Activated CD8-positive, alpha-beta memory T cell treated with anti-CD3 and anti-CD28 coated beads for 36 hours (primary cell): ENCODE measurements around the gene CYB5R4. TPM values are rescaled to one million over a fixed set of nuclear protein-coding genes. Genes with fewer than 3 reads are reported as not detected.
"Not testable (repeated sequence)": the region's sequence is repeated elsewhere in the genome, so short reads cannot be mapped to it uniquely, and the experiment has no call there.

Experiments
- CTCF ChIA-PET: fragments of 350-600 bp; sonication (Branson Sonifier 250); formaldehyde crosslinking; loops from one replicate; lab custom pipeline; 2021; ENCODE audit warnings: antibody characterized with exemption; lab: Charles Lee
- POLR2A ChIA-PET: fragments of 350-600 bp; sonication (Branson Sonifier 250); formaldehyde crosslinking; loops from one replicate; lab custom pipeline; 2021; ENCODE audit warnings: antibody characterized with exemption; lab: Charles Lee
- total RNA-seq, 2 experiments: library from RNA; stranded (reverse); gene quantifications; one replicate each; pipeline ENCODE4 v1.2.3, GENCODE V29; 2021

CYB5R4 gene
- total RNA-seq, 2 experiments from 2014 or later = 30.3 to 30.7 TPM

DNA sequence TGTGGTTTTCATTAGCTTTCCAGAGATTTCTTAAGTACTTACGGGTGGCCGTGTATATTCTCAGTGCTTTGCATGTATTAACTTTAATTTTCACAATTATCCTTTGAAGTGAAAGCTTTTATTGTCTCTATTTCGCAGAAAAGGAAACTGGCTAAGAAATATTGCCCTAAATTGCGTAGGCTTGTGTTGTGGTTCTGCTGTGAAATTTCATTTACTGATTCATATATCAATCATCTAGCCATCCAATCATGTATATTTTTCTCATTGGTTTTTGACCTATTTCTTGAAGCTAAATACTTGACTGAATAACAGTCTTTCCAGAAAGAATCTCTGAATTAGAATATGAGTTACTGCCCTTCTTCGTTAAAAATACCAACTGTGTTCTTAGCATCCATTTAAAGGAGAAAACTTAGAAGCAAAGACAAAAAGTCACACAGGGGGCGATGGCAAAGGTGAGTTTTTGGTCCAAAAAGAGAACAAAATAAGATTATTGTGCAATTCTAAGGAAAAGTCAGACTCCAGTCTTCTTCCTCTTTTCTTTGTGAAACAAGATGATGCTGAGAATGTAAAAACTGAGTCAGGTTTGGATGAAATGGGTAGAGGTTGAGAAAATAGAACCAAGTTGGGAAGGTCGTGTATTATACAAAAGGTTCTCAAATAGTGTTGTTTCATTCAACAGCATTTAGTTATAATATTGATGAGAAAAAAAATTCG lies 1.4 kb downstream of the CYB5R4 start:
- ChIA-PET POLR2A (no interaction called here), CTCF (interaction anchor here (0.9 kb wide), 1 partner anchor 359 kb away, joined by 3 read pairs; no protein-coding TSS in a partner anchor)

DNA sequence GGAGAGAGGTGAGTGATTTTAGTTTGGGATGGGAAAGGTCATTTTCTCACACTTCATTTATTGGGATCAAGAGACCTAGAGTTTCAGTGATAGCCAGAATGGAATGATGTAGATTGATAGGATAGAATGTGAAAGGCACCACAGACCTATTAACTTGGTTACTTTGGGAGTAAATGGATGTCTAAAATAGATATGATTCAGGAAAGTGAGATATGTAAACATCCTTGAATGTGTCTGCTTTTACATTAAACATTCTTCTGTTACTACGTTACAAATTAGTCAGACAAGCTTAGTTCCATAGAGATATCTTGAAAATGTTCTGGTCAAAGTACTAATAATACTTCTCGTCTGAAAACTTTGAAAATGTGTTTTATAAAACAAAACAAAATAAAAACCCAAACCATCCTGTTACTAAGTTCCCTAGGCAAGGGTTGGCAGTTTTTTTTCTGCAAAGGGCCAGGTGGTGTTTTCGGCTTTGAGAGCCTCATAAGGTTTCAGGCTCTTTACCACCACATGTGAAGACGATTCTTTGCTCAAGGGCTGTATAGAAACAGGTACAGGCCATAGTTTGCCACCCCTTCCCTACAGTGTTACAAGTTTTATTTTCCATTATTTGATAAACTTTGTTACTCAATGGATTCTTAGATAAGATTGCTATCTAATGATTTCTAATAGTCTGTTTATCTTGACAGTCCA lies 3.4 kb downstream of the CYB5R4 start:
- ChIA-PET CTCF (no interaction called here), POLR2A (no interaction called here)

DNA sequence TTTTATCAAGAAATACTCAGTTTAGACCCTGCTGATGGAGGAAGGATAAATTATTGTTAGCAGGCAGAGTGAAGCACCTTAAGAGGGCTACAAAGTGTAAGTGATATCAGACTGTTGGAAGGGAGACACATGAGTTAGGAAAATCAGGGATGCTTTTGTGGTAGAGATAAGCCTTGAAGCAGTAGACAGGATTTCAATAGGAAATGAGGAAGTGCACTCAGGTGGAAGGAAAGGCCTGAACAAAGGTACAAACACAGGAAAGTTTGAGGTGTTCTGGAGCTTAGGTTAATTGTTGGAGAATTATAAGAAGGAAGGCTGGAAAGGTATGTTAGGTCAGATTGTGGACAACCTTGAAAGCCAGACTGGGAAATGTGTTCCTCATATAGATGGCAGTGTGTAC lies 7.6 kb downstream of the CYB5R4 start:
- POLR2A ChIA-PET = no interaction called here
- CTCF ChIA-PET = no interaction called here

DNA sequence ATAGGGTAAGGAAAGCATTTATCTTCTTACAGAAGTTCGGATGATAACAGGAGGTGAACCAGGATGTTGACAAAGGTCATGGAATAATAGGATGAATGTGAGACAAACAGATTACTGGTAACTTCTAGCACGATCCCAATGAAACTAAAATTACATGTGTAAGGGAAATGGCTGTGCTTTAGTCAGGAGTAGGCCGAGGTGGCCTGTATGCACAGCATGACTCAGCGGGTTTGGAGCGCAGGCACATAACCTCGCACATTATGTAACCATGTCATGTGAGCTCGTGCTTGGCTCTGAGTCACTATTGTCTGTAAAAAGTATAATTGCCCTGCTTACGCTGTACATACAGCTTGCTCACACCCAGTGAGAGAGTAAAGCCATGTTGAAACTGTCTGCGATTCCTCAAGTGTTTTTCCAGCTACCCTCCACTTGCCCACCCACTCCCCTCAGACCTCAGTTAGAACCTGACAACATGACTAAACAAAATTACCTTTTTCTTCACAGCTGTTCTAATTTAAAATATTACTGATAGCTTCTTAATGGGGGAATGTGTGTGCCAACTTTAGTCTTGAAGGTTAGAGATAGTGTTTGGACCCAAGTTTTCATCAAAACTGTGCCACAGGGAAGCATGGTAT lies 8.2 kb downstream of the CYB5R4 start:
- ChIA-PET CTCF (no interaction called here), POLR2A (no interaction called here)

DNA sequence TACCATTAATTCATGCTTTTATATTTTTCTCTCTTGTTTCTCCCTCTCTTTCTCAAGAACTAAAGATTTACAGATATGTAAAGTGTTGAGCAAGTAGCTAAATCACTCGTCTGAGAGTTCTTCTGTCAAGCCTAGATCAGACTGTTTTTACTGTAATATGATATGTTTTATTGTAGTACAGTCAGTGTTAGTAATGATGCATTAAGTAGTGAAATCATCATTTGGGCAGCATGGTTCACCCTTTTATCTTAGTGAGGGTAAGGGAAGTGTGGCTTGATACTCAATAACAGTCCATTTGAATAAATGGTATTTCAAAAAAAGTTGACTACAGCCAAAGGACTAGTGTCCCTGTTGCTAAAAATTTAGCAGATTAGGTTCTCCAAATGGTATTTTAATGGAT lies 9.2 kb downstream of the CYB5R4 start:
- POLR2A ChIA-PET = no interaction called here
- CTCF ChIA-PET = no interaction called here

DNA sequence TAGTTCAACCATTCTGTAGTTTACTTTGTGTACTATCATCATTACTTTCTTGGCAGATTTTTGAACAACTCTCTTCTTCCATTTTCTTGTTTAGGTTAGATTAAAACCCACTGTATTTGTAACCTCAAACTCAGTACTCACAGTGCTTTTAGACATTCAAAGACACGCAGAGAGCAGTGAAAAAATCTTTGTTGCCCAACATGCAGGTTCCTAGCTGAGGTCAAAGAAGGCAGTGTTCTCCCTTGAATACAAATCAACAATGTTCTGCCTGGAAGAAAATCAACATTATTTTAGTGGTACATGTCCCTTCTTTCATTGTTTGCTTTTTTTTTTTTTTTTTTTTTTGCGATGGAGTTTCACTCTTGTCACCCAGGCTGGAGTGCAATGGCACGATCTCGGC lies 11.2 kb downstream of the CYB5R4 start:
- ChIA-PET POLR2A (no interaction called here), CTCF (no interaction called here)

GRCh38 chr6:83872386-83873118 lies 13.1 kb downstream of the CYB5R4 start:
- ChIA-PET CTCF (no interaction called here), POLR2A (no interaction called here)

DNA sequence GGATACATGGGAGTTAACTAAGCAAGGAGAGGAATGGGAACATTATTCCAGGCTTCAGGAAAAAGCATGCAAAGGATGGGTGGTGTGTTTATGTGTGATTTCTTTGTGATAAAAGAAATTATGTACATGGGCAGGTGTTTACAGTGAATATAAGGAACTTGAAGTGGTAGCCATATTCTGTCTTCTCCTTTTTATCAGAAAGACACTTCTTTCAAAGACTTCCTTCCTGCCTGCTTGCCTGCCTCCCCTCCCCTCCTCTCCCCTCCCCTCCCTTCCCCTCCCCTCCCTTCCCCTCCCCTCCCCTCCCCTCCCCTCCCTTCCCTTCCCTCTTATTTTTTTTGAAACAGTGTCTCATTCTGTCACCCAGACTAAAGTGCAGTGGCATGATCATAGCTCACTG lies 14.4 kb downstream of the CYB5R4 start:
- POLR2A ChIA-PET = no interaction called here

GRCh38 chr6:83875843-83876242 lies 16.4 kb downstream of the CYB5R4 start:
- POLR2A ChIA-PET = no interaction called here
- CTCF ChIA-PET = no interaction called here

More for the DNA sequence above, 14.4 kb downstream of the CYB5R4 start:
- CTCF ChIA-PET = no interaction called here

GRCh38 chr6:83878902-83879644 lies 19.6 kb downstream of the CYB5R4 start:
- ChIA-PET POLR2A (no interaction called here), CTCF (no interaction called here)

DNA sequence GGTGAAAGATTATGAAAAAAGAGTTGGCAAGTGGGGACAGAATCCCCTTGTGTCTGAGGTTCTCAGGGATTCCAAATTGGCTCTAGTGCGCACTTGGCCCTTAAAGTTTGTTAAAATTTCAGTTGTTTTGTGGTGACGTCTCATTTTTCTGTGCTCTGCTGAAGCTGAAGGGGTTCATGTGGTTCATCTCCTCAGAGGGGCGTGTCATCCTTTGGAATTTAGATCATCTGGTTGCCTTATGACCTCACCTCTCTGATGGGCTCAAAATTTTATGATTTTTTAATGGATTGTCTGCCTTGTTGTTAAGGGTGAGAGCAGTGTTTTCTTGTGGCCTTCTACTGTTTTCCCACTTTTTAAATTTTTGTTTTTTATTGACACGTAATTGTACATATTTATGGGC lies 20.3 kb downstream of the CYB5R4 start:
- POLR2A ChIA-PET = no interaction called here

GRCh38 chr6:83883240-83883639 lies 23.8 kb downstream of the CYB5R4 start:
- POLR2A ChIA-PET = no interaction called here
- CTCF ChIA-PET = interaction anchor here (0.6 kb wide), 1 partner anchor 114 kb away, joined by 4 read pairs; no protein-coding TSS in a partner anchor

More for the DNA sequence above, 20.3 kb downstream of the CYB5R4 start:
- CTCF ChIA-PET = no interaction called here

DNA sequence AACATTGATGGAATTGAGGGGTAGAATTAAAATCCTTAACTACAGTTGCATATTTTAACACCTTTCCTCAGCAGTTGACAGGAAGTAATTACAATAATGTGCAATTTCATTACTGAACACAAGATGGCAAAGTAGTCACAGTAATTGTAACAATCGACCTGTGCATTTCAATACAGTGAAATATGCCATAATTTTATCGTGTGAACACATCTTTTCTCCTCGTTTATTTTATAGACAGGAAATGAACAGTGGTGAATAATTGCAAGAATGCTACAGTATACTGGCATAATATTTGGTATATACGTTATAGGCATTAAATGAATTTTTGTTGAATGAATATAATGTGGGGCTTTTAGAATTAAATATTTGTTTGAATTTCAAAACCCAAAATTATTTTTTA lies 25.0 kb downstream of the CYB5R4 start:
- ChIA-PET POLR2A (no interaction called here), CTCF (no interaction called here)

DNA sequence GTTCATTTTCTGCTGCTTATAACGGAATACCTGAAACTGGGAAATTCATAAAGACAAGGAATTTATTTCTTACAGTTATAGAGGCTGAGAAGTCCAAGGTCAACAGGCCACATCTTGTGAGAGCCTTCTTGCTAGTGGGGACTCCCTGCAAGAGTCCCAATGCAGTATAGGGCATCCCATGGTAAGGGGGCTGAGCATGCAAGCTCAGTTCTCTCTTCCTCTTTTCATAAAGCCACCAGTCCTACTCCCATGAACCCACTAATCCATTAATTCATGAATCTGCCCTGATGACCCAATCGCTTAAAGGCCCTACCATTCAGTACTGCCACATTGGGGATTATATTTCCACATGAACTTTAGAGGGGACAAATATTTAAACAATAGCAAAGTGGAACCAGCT lies 26.5 kb downstream of the CYB5R4 start:
- CTCF ChIA-PET = no interaction called here
- POLR2A ChIA-PET = no interaction called here

DNA sequence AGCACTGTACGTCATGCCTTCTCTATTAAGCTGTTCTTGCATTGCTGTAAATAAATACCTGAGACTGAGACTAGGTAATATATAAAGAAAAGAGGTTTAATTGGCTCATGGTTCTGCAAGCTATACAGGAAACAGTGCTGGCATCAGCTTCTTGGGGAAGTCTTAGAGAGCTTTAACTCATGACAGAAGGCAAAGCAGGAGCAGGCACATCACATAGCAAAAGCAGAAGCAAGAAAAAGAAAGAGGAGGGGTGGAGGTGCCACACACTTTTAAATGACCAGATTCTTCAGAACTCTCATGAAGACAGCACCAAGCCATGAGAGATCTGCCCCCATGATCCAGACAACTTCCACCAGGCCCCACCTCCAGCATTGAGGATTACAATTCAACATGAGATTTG lies 30.1 kb downstream of the CYB5R4 start:
- POLR2A ChIA-PET = no interaction called here
- CTCF ChIA-PET = no interaction called here

DNA sequence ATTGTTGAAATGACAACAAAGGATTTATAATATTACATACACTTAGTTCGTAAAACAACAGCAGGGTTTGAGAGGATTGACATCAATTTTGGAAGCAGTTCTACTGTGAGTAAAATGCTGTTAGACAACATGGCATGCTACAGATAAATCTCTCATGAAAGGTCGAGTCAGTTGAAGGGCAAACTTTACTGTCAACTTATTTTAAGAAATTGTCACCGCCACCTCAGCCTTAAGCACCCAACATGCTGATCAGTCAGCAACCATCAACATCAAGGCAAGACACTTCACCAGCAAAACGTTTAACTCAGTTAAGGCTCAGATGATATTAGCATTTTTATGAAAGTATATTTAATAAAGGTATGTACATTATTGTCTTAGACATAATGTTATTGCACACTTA lies 31.0 kb downstream of the CYB5R4 start:
- POLR2A ChIA-PET = no interaction called here
- CTCF ChIA-PET = no interaction called here

DNA sequence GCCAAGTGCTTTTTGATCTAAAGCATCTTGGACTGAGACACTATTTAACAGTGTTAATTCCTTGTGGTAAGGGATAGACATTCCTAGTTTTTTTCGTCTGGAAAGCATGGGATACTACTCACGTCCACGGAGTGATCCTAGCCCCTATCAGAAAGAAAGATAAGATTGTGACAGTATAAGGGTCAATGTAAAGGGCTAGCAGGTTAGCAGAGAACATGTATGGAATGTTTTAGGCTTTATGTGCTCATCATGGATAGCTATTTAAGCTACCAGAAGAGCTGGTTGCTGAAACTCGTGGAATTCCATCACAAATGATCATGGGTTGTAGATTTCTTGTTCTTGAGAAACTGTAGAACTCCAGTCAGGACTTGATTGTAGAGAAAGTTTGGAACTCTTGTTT lies 32.1 kb downstream of the CYB5R4 start:
- POLR2A ChIA-PET = no interaction called here

GRCh38 chr6:83893024-83893423 lies 33.5 kb downstream of the CYB5R4 start:
- POLR2A ChIA-PET = no interaction called here
- CTCF ChIA-PET = no interaction called here

More for the DNA sequence above, 32.1 kb downstream of the CYB5R4 start:
- CTCF ChIA-PET = no interaction called here

- CTCF ChIA-PET, POLR2A ChIA-PET: not testable (repeated sequence)
These were observed 37.6 kb downstream of the CYB5R4 start for GRCh38 chr6:83897094-83897493.
